Liver (tissue), 9 donors: ENCODE data around the gene CREB3L2. TPM values are rescaled to one million over a fixed set of nuclear protein-coding genes. Genes with fewer than 3 reads are reported as not detected.

Experiments used
- DNase-seq: peaks from one replicate; pipeline ENCODE4 v3.0.0-alpha.2; 2017; ENCODE audit warnings: low spot score
- H3K27ac ChIP-seq, 2 donors: one replicate each; pipeline ENCODE4 v1.7.0; 2013; ENCODE audit warnings: inconsistent platforms in 2 of 2, low read length in 2 of 2, control low read depth in 1 of 2, low read depth in 1 of 2, mild to moderate bottlenecking in 1 of 2
- H3K27me3 ChIP-seq, 4 donors: one replicate each; pipeline versions ENCODE4 v1.6.1 to v1.7.0; 2013; ENCODE audit warnings: low read length in 3 of 4, inconsistent platforms in 1 of 4, mild to moderate bottlenecking in 1 of 4, moderate library complexity in 1 of 4; ENCODE audit not compliant: control insufficient read depth in 4 of 4, insufficient read depth in 4 of 4
- H3K36me3 ChIP-seq, 4 donors: one replicate each; pipeline versions ENCODE4 v1.6.1 to v1.7.0; 2013; ENCODE audit warnings: low read length in 3 of 4, mild to moderate bottlenecking in 3 of 4, low read depth in 1 of 4, moderate library complexity in 1 of 4; ENCODE audit not compliant: control insufficient read depth in 4 of 4, insufficient read depth in 3 of 4
- H3K4me1 ChIP-seq, 4 donors: one replicate each; pipeline versions ENCODE4 v1.6.1 to v1.7.0; 2013; ENCODE audit warnings: low read length in 3 of 4, mild to moderate bottlenecking in 3 of 4, moderate library complexity in 1 of 4; ENCODE audit not compliant: control insufficient read depth in 4 of 4, insufficient read depth in 4 of 4
- H3K4me3 ChIP-seq, 3 donors: one replicate each; pipeline versions ENCODE4 v1.6.1 to v1.7.0; 2013; ENCODE audit warnings: low read length in 3 of 3, control low read depth in 1 of 3, low read depth in 1 of 3, mild to moderate bottlenecking in 1 of 3
- H3K9ac ChIP-seq, 2 donors: one replicate each; pipeline ENCODE4 v1.7.0; 2013; ENCODE audit warnings: low read length in 2 of 2, mild to moderate bottlenecking in 2 of 2, moderate library complexity in 2 of 2, control low read depth in 1 of 2, low read depth in 1 of 2
- H3K9me3 ChIP-seq, 4 donors: one replicate each; pipeline versions ENCODE4 v1.6.1 to v1.7.0; 2013; ENCODE audit warnings: low read length in 3 of 4; ENCODE audit not compliant: control insufficient read depth in 4 of 4
- CTCF ChIP-seq: fragments of 150-350 bp; IDR thresholded peaks from 2 replicates; pipeline ENCODE4 v1.5.1; 2017; ENCODE audit warnings: improper control_type of control experiment, low read depth, low read length; ENCODE audit not compliant: missing input control
- EGR1 ChIP-seq, 2 donors: IDR thresholded peaks; 2 replicates each; pipeline ENCODE4 v1.6.1; 2016 to 2018; ENCODE audit warnings: antibody characterized with exemption in 2 of 2, low read depth in 2 of 2
- FOXA1 ChIP-seq: IDR thresholded peaks from 2 replicates; pipeline ENCODE4 v1.6.1; 2016; ENCODE audit warnings: antibody characterized with exemption
- FOXA2 ChIP-seq: IDR thresholded peaks from 2 replicates; pipeline ENCODE4 v1.6.1; 2016; ENCODE audit warnings: antibody characterized with exemption
- GABPA ChIP-seq, 2 donors: IDR thresholded peaks in 1 of 2; conservative IDR thresholded peaks in 1 of 2; 2 replicates each; pipeline ENCODE4 v1.6.1; 2016; ENCODE audit warnings: antibody characterized with exemption in 2 of 2, mild to moderate bottlenecking in 1 of 2, moderate library complexity in 1 of 2
- HNF4A ChIP-seq, 2 donors: conservative IDR thresholded peaks; 2 replicates each; pipeline ENCODE4 v1.6.1; 2016; ENCODE audit warnings: antibody characterized with exemption in 2 of 2, mild to moderate bottlenecking in 2 of 2
- HNF4G ChIP-seq: IDR thresholded peaks from 2 replicates; pipeline ENCODE4 v1.6.1; 2016; ENCODE audit warnings: antibody characterized with exemption
- MAX ChIP-seq: IDR thresholded peaks from 2 replicates; pipeline ENCODE4 v1.6.1; 2016; ENCODE audit warnings: antibody characterized with exemption
- NR2F2 ChIP-seq: IDR thresholded peaks from 2 replicates; pipeline ENCODE4 v1.6.1; 2016; ENCODE audit warnings: antibody characterized with exemption
- RAD21 ChIP-seq, 2 donors: IDR thresholded peaks; 2 replicates each; pipeline ENCODE4 v1.6.1; 2016; ENCODE audit warnings: antibody characterized with exemption in 2 of 2, mild to moderate bottlenecking in 2 of 2
- REST ChIP-seq: IDR thresholded peaks from 2 replicates; pipeline ENCODE4 v1.6.1; 2016; ENCODE audit warnings: antibody characterized with exemption, mild to moderate bottlenecking
- RXRA ChIP-seq, 2 donors: IDR thresholded peaks; 2 replicates each; pipeline ENCODE4 v1.6.1; 2017 to 2018; ENCODE audit warnings: antibody characterized with exemption in 2 of 2, mild to moderate bottlenecking in 1 of 2
- TAF1 ChIP-seq: conservative IDR thresholded peaks from 2 replicates; pipeline ENCODE4 v1.6.1; 2016; ENCODE audit warnings: antibody characterized with exemption, mild to moderate bottlenecking
- ZBTB33 ChIP-seq: IDR thresholded peaks from 2 replicates; pipeline ENCODE4 v1.6.1; 2016; ENCODE audit warnings: antibody characterized with exemption
- WGBS: extraction: QIAGEN DNeasy Blood & Tissue Kit; methylation state at CpG from one replicate; pipeline ENCODE4 v1.1.7; 2013; 5-methylcytosine and 5-hydroxymethylcytosine counted together
- polyA plus RNA-seq, 2 donors: library from polyadenylated mRNA; stranded (reverse) in 1 of 2; unstranded in 1 of 2; fragments of 200-250 nt in 1 of 2; fragments of >200 nt in 1 of 2; fragmentation: Nextera tagmentation in 1 of 2; extraction: Ambion mirVana in 1 of 2; gene quantifications; one replicate each; pipeline versions ENCODE4 v1.2.1 to v1.2.3, GENCODE V29; 2013 to 2015
- total RNA-seq, 2 donors: library from RNA; depleted of rRNA; stranded (reverse); fragments of >200 nt; gene quantifications; one replicate each; pipeline ENCODE4 v1.2.3, GENCODE V29; 2014
- donor health status: healthy.
- donor health status: healthy.
- donor health status: healthy.
- donor health status: healthy.
- donor health status: healthy.

Gene CREB3L2
- total and polyA plus RNA-seq, 4 donors, result 6.7 to 16.6 (median 9.9) TPM

GRCh38 chr7:137838706-137839315 is 163.1 kb downstream of the CREB3L2 start:
- TF ChIP-seq NR2F2, result no peak
- TF ChIP-seq CTCF, result no peak
- no peak for TF ChIP-seq HNF4A (conservative IDR thresholded peaks at IDR 0.05)
- no peak for TF ChIP-seq HNF4G
- no peak for TF ChIP-seq TAF1
- TF ChIP-seq FOXA2, result no peak
- TF ChIP-seq FOXA1, result no peak
- no peak for TF ChIP-seq MAX
- TF ChIP-seq GABPA (IDR thresholded peaks at IDR 0.05 in 1 of 2, conservative IDR thresholded peaks at IDR 0.05 in 1 of 2), result no peak
- TF ChIP-seq RXRA (IDR thresholded peaks at IDR 0.05), result no peak
- no peaks in the 10 kb centered on the region for H3K27me3 ChIP-seq
- no peaks in the 10 kb centered on the region for H3K9me3 ChIP-seq
- no peak overlapping the region for H3K9ac ChIP-seq
- no peaks in the 10 kb centered on the region for H3K36me3 ChIP-seq
- peaks cover 0 to 8% (median 2%) of the 10 kb centered on the region in 4 donors for H3K4me1 ChIP-seq
- DNase-seq, result no peak
- no peak overlapping the region for H3K4me3 ChIP-seq
- 87% methylated on average over 7 of the region's 7 CpGs for WGBS
- no peak overlapping the region for H3K27ac ChIP-seq

GRCh38 chr7:137836541-137836940 is 165.3 kb downstream of the CREB3L2 start:
- 93% methylated on average over 1 of the region's 1 CpG for WGBS
- no peak overlapping the region for H3K4me3 ChIP-seq
- H3K4me1 ChIP-seq, result peaks cover 0 to 8% (median 2%) of the 10 kb centered on the region in 4 donors
- no peak for DNase-seq
- no peaks in the 10 kb centered on the region for H3K27me3 ChIP-seq
- no peaks in the 10 kb centered on the region for H3K36me3 ChIP-seq
- no peak overlapping the region for H3K9ac ChIP-seq
- no peak overlapping the region for H3K27ac ChIP-seq
- no peak for TF ChIP-seq FOXA1
- no peak for TF ChIP-seq TAF1
- TF ChIP-seq GABPA (IDR thresholded peaks at IDR 0.05 in 1 of 2, conservative IDR thresholded peaks at IDR 0.05 in 1 of 2), result no peak
- TF ChIP-seq NR2F2, result no peak
- no peak for TF ChIP-seq ZBTB33
- no peak for TF ChIP-seq FOXA2
- no peak for TF ChIP-seq EGR1 (IDR thresholded peaks at IDR 0.05; ENCODE audit: low read depth in 2 of 2)
- TF ChIP-seq RXRA (IDR thresholded peaks at IDR 0.05), result no peak
- no peak for TF ChIP-seq RAD21 (IDR thresholded peaks at IDR 0.05)
- TF ChIP-seq REST, result no peak
- peaks cover 0 to 8% (median 4%) of the 10 kb centered on the region in 4 donors for H3K9me3 ChIP-seq
